Vagina (tissue), 2 donors: Measurements from ENCODE around the gene DHFR2.

ENCODE experiments used
- CTCF ChIP-seq, 3 experiments: fragments of 450-650 bp in 2 of 3; fragments of 200-600 bp in 1 of 3; sonication (generic) in 1 of 3; IDR thresholded peaks; one replicate each; pipeline ENCODE4 v1.5.1; 2017 to 2019; ENCODE audit warnings: antibody characterized with exemption in 3 of 3, mild to moderate bottlenecking in 2 of 3, moderate library complexity in 2 of 3
- POLR2A ChIP-seq, 2 donors: fragments of 450-650 bp; IDR thresholded peaks; one replicate each; pipeline ENCODE4 v1.6.1; 2017; ENCODE audit warnings: antibody characterized with exemption in 2 of 2, mild to moderate bottlenecking in 2 of 2, moderate library complexity in 2 of 2
- POLR2AphosphoS5 ChIP-seq, 2 donors: sonication (generic); formaldehyde crosslinking; IDR thresholded peaks; one replicate each; pipeline ENCODE4 v1.9.0; 2017; ENCODE audit warnings: antibody characterized with exemption in 2 of 2, mild to moderate bottlenecking in 2 of 2, low read depth in 1 of 2; ENCODE audit not compliant: insufficient read depth in 1 of 2

- TF ChIP-seq POLR2A (IDR thresholded peaks at IDR 0.05) (no peak), CTCF (IDR thresholded peaks at IDR 0.05) (no peak), POLR2AphosphoS5 (IDR thresholded peaks at IDR 0.05; ENCODE audit: insufficient read depth in 1 of 2, low read depth in 1 of 2) (no peak)
Measured at GRCh38 chr3:94082391-94082937, 19.7 kb upstream of the DHFR2 start.
